ENCODE data around the gene ULK4. TPM values are rescaled to one million over a fixed set of nuclear protein-coding genes. Genes with fewer than 3 reads are reported as not detected.

The ULK4 gene
- total and polyA plus RNA-seq, 2 of the 4 experiments (the other 2 are of a cell fraction) = 2.7 to 5.0 TPM

- Histone ChIP-seq H4K5ac (ENCODE audit: low read depth, low read length) (no peak overlapping the region), H3K56ac (ENCODE audit: extremely low read depth, insufficient read depth, low read length) (no peak overlapping the region), H3K9me3 (ENCODE audit: control insufficient read depth, insufficient read depth, low read length) (no peaks in the 10 kb centered on the region), H4K20me1 (ENCODE audit: insufficient read depth, low read length) (no peaks in the 10 kb centered on the region), H3K4me2 (ENCODE audit: low read depth, low read length) (no peak overlapping the region), H3K36me3 (ENCODE audit: control insufficient read depth, insufficient read depth, low read length) (no peaks in the 10 kb centered on the region), H4K8ac (ENCODE audit: low read depth in 2 of 2, low read length in 2 of 2) (no peak overlapping the region), H3K4me1 (ENCODE audit: control insufficient read depth, insufficient read depth, low read length) (no peaks in the 10 kb centered on the region), H2BK120ac (ENCODE audit: low read depth, low read length) (no peak overlapping the region), H3K4ac (ENCODE audit: low read depth, low read length) (no peak overlapping the region), H3K18ac (ENCODE audit: low read depth, low read length) (no peak overlapping the region), H2AK5ac (ENCODE audit: low read depth, low read length) (no peak overlapping the region), H3K4me3 (ENCODE audit: insufficient read depth, low read depth, low read length) (no peak overlapping the region), H3K9me1 (ENCODE audit: insufficient read depth, low read length) (no peaks in the 10 kb centered on the region), H4K91ac (ENCODE audit: insufficient read depth, low read depth, low read length) (no peak overlapping the region), H2BK20ac (ENCODE audit: low read depth, low read length) (no peak overlapping the region), H3K27ac (ENCODE audit: insufficient read depth, low read length) (no peak overlapping the region), H2AK9ac (replicated peaks; ENCODE audit: low read depth, low read length, poor library complexity) (no peak overlapping the region), H3K23ac (ENCODE audit: low read depth, low read length) (no peak overlapping the region), H3K9ac (ENCODE audit: low read depth, low read length) (no peak overlapping the region), H2BK15ac (ENCODE audit: low read depth, low read length) (no peak overlapping the region), H3K14ac (replicated peaks; ENCODE audit: low read depth, low read length) (no peak overlapping the region), H3K79me1 (ENCODE audit: low read depth in 1 of 2, low read length in 2 of 2) (no peaks in the 10 kb centered on the region), H2AFZ (replicated peaks; ENCODE audit: low read length, poor library complexity) (no peak overlapping the region), H2BK5ac (ENCODE audit: low read depth, low read length, poor library complexity, severe bottlenecking) (no peak overlapping the region), H3K27me3 (ENCODE audit: control insufficient read depth, insufficient read depth, low read length) (no peaks in the 10 kb centered on the region)
- WGBS, 2 experiments (ENCODE audit: extremely low coverage in 2 of 2, insufficient read length in 1 of 2) = no CpG with 5 or more reads among the region's 2 CpGs
- ChIA-PET CTCF (no interaction called here), POLR2A (ENCODE audit: unreplicated experiment) (no interaction called here)
- intact Hi-C loops (cut with micrococcal nuclease) (no loop called here), in situ Hi-C loops (cut with MboI; ENCODE audit: low sequenced_read_pairs) (no loop called here), dilution Hi-C loops (cut with HindIII; ENCODE audit: low sequenced_read_pairs, unreplicated experiment) (no loop called here)
- no TSS peak for BruUV-seq (replicated peaks)
- ATAC-seq (ENCODE audit: low read depth) = no peak
- TF ChIP-seq CTCF (conservative IDR thresholded peaks at IDR 0.05; ENCODE audit: low read depth, low read length) = no peak
- TF ChIP-seq CHD1 (IDR thresholded peaks at IDR 0.05; ENCODE audit: low read depth, low read length) = no peak
- TF ChIP-seq NFE2L2 (IDR thresholded peaks at IDR 0.05; ENCODE audit: low read depth, low read length) = no peak
- no peak for TF ChIP-seq MAZ (IDR thresholded peaks at IDR 0.05; ENCODE audit: borderline replicate concordance, low read depth, low read length)
- TF ChIP-seq USF2 (IDR thresholded peaks at IDR 0.05; ENCODE audit: low read depth, low read length) = no peak
- TF ChIP-seq FOS (IDR thresholded peaks at IDR 0.05; ENCODE audit: low read depth, low read length) = no peak
- TF ChIP-seq SMC3 (IDR thresholded peaks at IDR 0.05; ENCODE audit: low read depth, low read length) = no peak
- TF ChIP-seq CEBPB (IDR thresholded peaks at IDR 0.05; ENCODE audit: low read depth, low read length) = no peak
- TF ChIP-seq BHLHE40 (IDR thresholded peaks at IDR 0.05; ENCODE audit: low read depth, low read length) = no peak
- no peak for DNase-seq
Measured at GRCh38 chr3:41456162-41456561, 505.7 kb downstream of the ULK4 start.
